ENCODE results near the gene RC3H2.
"Not testable (repeated sequence)": the region's sequence is repeated elsewhere in the genome, so short reads cannot be mapped to it uniquely, and the experiment has no call there.

The RC3H2 gene

DNA sequence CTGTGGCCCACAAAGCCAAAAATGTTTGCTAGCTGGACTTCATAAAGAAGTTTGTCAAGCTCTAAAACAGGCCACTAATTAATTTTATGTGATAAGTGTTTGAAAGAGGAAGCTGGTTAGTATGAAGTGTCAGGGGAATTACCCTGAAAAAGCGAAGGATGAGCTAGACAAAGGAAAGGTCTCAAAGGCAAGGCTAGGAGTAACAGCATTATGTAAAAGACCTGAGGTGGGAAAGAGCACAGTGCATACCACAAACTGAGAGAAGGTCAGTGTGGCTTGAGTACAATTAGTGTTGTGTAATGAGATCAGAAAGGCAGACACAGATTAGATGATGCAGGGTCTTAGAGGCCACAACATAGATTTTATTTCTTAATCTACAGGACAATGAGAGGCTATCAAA, 29.6 kb downstream of the RC3H2 start:
- Histone ChIP-seq H3K4me3 (ENCODE audit: low read depth in 1 of 2, low read length in 2 of 2) (no peak overlapping the region), H4K20me1 (ENCODE audit: insufficient read depth, low read length) (no peaks in the 10 kb centered on the region), H3K27me3 (ENCODE audit: insufficient read depth, low read length, poor library complexity) (no peaks in the 10 kb centered on the region), H3K36me3 (ENCODE audit: insufficient read depth, low read length) (peaks cover 70% of the 10 kb centered on the region), H3K4me2 (ENCODE audit: insufficient read depth, low read length) (no peak overlapping the region), H3K27ac (ENCODE audit: low read length) (no peak overlapping the region), H3K79me2 (ENCODE audit: insufficient read depth, low read length) (no peaks in the 10 kb centered on the region), H3K9ac (ENCODE audit: low read depth, low read length) (no peak overlapping the region), H3K9me3 (ENCODE audit: insufficient read depth, low read length, severe bottlenecking) (no peaks in the 10 kb centered on the region), H2AFZ (ENCODE audit: low read depth, low read length) (no peak overlapping the region), H3K4me1 (ENCODE audit: insufficient read depth, low read length) (no peaks in the 10 kb centered on the region)
- no peak for DNase-seq
- no peak for TF ChIP-seq EZH2 (IDR thresholded peaks at IDR 0.05; ENCODE audit: borderline replicate concordance, low read depth, low read length, severe bottlenecking)
- TF ChIP-seq, protein P1, sequence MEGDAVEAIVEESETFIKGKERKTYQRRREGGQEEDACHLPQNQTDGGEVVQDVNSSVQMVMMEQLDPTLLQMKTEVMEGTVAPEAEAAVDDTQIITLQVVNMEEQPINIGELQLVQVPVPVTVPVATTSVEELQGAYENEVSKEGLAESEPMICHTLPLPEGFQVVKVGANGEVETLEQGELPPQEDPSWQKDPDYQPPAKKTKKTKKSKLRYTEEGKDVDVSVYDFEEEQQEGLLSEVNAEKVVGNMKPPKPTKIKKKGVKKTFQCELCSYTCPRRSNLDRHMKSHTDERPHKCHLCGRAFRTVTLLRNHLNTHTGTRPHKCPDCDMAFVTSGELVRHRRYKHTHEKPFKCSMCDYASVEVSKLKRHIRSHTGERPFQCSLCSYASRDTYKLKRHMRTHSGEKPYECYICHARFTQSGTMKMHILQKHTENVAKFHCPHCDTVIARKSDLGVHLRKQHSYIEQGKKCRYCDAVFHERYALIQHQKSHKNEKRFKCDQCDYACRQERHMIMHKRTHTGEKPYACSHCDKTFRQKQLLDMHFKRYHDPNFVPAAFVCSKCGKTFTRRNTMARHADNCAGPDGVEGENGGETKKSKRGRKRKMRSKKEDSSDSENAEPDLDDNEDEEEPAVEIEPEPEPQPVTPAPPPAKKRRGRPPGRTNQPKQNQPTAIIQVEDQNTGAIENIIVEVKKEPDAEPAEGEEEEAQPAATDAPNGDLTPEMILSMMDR (IDR thresholded peaks at IDR 0.05; ENCODE audit: borderline replicate concordance, extremely low read depth, low read length, poor library complexity, severe bottlenecking), result no peak
- ATAC-seq (ENCODE audit: insufficient read depth, low read depth), result no peak

DNA sequence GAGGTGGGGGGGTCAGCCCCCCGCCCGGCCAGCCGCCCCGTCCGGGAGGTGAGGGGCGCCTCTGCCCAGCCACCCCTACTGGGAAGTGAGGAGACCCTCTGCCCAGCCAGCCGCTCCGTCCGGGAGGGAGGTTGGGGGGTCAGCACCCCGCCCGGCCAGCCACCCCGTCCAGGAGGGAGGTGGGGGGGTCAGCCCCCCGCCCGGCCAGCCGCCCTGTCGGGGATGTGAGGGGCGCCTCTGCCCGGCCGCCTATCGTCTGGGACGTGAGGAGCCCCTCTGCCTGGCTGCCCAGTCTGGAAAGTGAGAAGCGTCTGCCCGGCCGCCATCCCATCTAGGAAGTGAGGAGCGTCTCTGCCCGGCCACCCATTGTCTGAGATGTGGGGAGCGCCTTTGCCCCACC, 37.9 kb downstream of the RC3H2 start:
- not testable (repeated sequence) for H3K27me3 ChIP-seq (ENCODE audit: insufficient read depth, low read length, poor library complexity); H3K79me2 ChIP-seq (ENCODE audit: insufficient read depth, low read length); H3K4me1 ChIP-seq (ENCODE audit: insufficient read depth, low read length); ATAC-seq (ENCODE audit: insufficient read depth, low read depth); H3K27ac ChIP-seq (ENCODE audit: low read length); DNase-seq; H4K20me1 ChIP-seq (ENCODE audit: insufficient read depth, low read length); H3K9me3 ChIP-seq (ENCODE audit: insufficient read depth, low read length, severe bottlenecking); H3K4me2 ChIP-seq (ENCODE audit: insufficient read depth, low read length); H3K9ac ChIP-seq (ENCODE audit: low read depth, low read length); H3K4me3 ChIP-seq (ENCODE audit: low read depth in 1 of 2, low read length in 2 of 2); H2AFZ ChIP-seq (ENCODE audit: low read depth, low read length)
- H3K36me3 ChIP-seq (ENCODE audit: insufficient read depth, low read length), result peaks cover 43% of the 10 kb centered on the region

DNA sequence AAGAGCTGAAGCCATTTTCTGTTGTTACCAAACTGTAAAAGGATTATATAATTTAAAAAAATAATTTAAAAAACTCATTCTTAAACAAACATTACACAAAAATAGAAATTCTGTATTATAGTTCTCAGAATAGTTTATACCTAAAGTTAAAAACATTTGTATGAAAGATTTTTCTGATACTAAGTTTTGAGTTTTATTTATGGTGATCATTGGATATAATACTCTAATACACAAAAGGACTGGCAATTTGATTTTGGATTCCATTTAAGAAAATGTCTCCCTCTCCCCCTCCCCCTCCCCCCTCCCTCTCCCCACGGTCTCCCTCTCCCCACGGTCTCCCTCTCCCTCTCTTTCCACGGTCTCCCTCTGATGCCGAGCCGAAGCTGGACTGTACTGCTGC, 39.1 kb downstream of the RC3H2 start:
- no peaks in the 10 kb centered on the region for H4K20me1 ChIP-seq (ENCODE audit: insufficient read depth, low read length)
- no peak for ATAC-seq (ENCODE audit: insufficient read depth, low read depth)

DNA sequence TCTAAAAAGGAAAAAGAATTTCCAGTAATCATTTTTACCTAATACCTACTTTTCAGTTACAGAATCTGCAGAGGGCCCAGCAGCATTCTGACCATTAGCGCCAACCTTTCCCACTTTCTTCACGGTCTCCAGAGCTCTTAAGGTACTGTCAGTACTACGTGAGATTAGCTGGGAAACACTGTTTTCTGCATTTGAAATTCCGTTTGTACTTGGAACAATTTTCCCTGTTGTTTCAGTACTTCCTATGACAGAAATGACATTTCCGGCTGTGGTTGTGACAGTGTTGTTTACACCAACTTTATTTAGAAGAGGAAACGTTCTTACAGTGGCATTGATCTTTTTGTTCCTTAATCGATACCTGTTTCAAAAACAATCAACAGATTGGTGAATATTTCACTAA, 39.9 kb downstream of the RC3H2 start:
- no peak overlapping the region for H3K9ac ChIP-seq (ENCODE audit: low read depth, low read length)
- no peak for DNase-seq
- H3K27me3 ChIP-seq (ENCODE audit: insufficient read depth, low read length, poor library complexity), result no peaks in the 10 kb centered on the region
- H3K79me2 ChIP-seq (ENCODE audit: insufficient read depth, low read length), result no peaks in the 10 kb centered on the region
- H3K4me1 ChIP-seq (ENCODE audit: insufficient read depth, low read length), result no peaks in the 10 kb centered on the region
- no peak for ATAC-seq (ENCODE audit: insufficient read depth, low read depth)
- H3K4me2 ChIP-seq (ENCODE audit: insufficient read depth, low read length), result no peak overlapping the region
- no peaks in the 10 kb centered on the region for H3K9me3 ChIP-seq (ENCODE audit: insufficient read depth, low read length, severe bottlenecking)
- H3K27ac ChIP-seq (ENCODE audit: low read length), result no peak overlapping the region
- H2AFZ ChIP-seq (ENCODE audit: low read depth, low read length), result no peak overlapping the region
- H4K20me1 ChIP-seq (ENCODE audit: insufficient read depth, low read length), result no peaks in the 10 kb centered on the region
- no peak for TF ChIP-seq EZH2 (IDR thresholded peaks at IDR 0.05; ENCODE audit: borderline replicate concordance, low read depth, low read length, severe bottlenecking)
- TF ChIP-seq, protein P1 (IDR thresholded peaks at IDR 0.05; ENCODE audit: borderline replicate concordance, extremely low read depth, low read length, poor library complexity, severe bottlenecking), result no peak
- no peak overlapping the region for H3K4me3 ChIP-seq (ENCODE audit: low read depth in 1 of 2, low read length in 2 of 2)
- H3K36me3 ChIP-seq (ENCODE audit: insufficient read depth, low read length), result peaks cover 35% of the 10 kb centered on the region

More for the DNA sequence above, 39.1 kb downstream of the RC3H2 start:
- Histone ChIP-seq H3K4me2 (ENCODE audit: insufficient read depth, low read length) (no peak overlapping the region), H3K27ac (ENCODE audit: low read length) (no peak overlapping the region), H3K9me3 (ENCODE audit: insufficient read depth, low read length, severe bottlenecking) (no peaks in the 10 kb centered on the region), H3K79me2 (ENCODE audit: insufficient read depth, low read length) (no peaks in the 10 kb centered on the region), H3K36me3 (ENCODE audit: insufficient read depth, low read length) (peaks cover 42% of the 10 kb centered on the region), H3K4me1 (ENCODE audit: insufficient read depth, low read length) (no peaks in the 10 kb centered on the region), H3K4me3 (ENCODE audit: low read depth in 1 of 2, low read length in 2 of 2) (no peak overlapping the region), H3K27me3 (ENCODE audit: insufficient read depth, low read length, poor library complexity) (no peaks in the 10 kb centered on the region), H3K9ac (ENCODE audit: low read depth, low read length) (no peak overlapping the region), H2AFZ (ENCODE audit: low read depth, low read length) (no peak overlapping the region)
- no peak for DNase-seq
- no peak for TF ChIP-seq EZH2 (IDR thresholded peaks at IDR 0.05; ENCODE audit: borderline replicate concordance, low read depth, low read length, severe bottlenecking)
- TF ChIP-seq, protein P1 (IDR thresholded peaks at IDR 0.05; ENCODE audit: borderline replicate concordance, extremely low read depth, low read length, poor library complexity, severe bottlenecking), result no peak

Measured in DND-41 (cell line).